Ishikawa (cell line): ENCODE measurements around the gene SYCN.

ENCODE experiments used
- CEBPB ChIP-seq: IDR thresholded peaks from 2 replicates; pipeline ENCODE4 v1.6.1; 2012
- CREB1 ChIP-seq: IDR thresholded peaks from 2 replicates; pipeline ENCODE4 v1.6.1; 2012; ENCODE audit warnings: low read depth
- EGR1 ChIP-seq: IDR thresholded peaks from 2 replicates; pipeline ENCODE4 v1.6.1; 2012
- EP300 ChIP-seq: IDR thresholded peaks from 2 replicates; pipeline ENCODE4 v1.6.1; 2012; ENCODE audit warnings: borderline replicate concordance
- FOXM1 ChIP-seq: IDR thresholded peaks from 2 replicates; pipeline ENCODE4 v1.6.1; 2012; ENCODE audit warnings: low read depth, borderline replicate concordance
- NFIC ChIP-seq: IDR thresholded peaks from 2 replicates; pipeline ENCODE4 v1.6.1; 2012
- RAD21 ChIP-seq: IDR thresholded peaks from 2 replicates; pipeline ENCODE4 v1.6.1; 2012; ENCODE audit warnings: low read depth
- TAF1 ChIP-seq: IDR thresholded peaks from 2 replicates; pipeline ENCODE4 v1.6.1; 2012; ENCODE audit warnings: low read depth, mild to moderate bottlenecking
- TCF12 ChIP-seq: IDR thresholded peaks from 2 replicates; pipeline ENCODE4 v1.6.1; 2012; ENCODE audit warnings: low read depth
- TEAD4 ChIP-seq: IDR thresholded peaks from 2 replicates; pipeline ENCODE4 v1.6.1; 2012
- YY1 ChIP-seq: IDR thresholded peaks from 2 replicates; pipeline ENCODE4 v1.6.1; 2012; ENCODE audit warnings: low read depth
- ZBTB7A ChIP-seq: IDR thresholded peaks from 2 replicates; pipeline ENCODE4 v1.6.1; 2012; ENCODE audit warnings: low read depth
- TF ChIP-seq, protein P1 (sequence below): IDR thresholded peaks from 2 replicates; pipeline ENCODE4 v1.6.1; 2012
- TF ChIP-seq, protein P2 (sequence below): IDR thresholded peaks from 2 replicates; pipeline ENCODE4 v1.6.1; 2012
- TF ChIP-seq, protein P3 (sequence below): IDR thresholded peaks from 2 replicates; pipeline ENCODE4 v1.6.1; 2012; ENCODE audit warnings: low read depth, mild to moderate bottlenecking

Gene SYCN

DNA sequence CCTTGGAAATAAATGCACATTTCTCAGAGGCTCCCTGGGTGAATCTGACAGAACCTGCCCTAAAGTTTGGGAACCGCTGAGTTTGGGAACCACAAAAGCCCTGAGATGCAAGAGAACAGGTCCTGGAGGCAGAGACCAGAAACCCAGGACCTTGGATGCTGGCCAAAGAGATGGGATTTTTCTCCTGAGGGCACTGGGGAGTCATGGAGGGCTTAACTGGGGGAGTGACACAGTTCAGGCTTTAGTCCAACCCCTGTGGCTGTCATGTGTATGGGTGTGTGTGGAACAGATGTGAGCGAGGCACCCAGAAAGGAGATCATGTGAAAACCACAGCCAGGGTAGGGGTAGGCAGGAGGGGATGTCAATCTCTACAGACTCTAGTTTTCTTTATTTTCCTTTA, 11.2 kb downstream of the SYCN start:
- TF ChIP-seq, protein P1, sequence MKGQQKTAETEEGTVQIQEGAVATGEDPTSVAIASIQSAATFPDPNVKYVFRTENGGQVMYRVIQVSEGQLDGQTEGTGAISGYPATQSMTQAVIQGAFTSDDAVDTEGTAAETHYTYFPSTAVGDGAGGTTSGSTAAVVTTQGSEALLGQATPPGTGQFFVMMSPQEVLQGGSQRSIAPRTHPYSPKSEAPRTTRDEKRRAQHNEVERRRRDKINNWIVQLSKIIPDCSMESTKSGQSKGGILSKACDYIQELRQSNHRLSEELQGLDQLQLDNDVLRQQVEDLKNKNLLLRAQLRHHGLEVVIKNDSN: no peak
- TF ChIP-seq FOXM1 (no peak), EP300 (no peak), YY1 (no peak), EGR1 (no peak), TEAD4 (no peak), CREB1 (no peak), TAF1 (no peak), CEBPB (no peak)
- TF ChIP-seq, protein P2, sequence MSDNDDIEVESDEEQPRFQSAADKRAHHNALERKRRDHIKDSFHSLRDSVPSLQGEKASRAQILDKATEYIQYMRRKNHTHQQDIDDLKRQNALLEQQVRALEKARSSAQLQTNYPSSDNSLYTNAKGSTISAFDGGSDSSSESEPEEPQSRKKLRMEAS: no peak

DNA sequence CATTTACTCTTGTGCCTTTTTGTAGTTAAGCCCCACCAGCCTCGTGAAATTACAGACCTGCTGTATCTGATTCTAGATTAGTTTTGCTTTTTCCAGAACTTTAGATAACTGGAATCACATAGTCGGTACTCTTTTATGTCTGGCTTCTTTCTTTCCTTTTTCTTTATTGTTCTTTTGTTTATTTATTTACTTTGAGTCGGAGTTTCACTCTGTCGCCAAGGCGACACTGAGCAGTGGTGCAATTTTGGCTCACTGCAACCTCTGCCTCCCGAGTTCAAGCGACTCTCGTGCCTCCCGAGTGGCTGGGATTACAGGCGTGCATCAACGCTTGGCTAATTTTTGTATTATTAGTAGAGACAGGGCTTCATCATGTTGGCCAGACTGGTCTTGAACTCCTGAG, 13.3 kb downstream of the SYCN start:
- TF ChIP-seq CEBPB (no peak), RAD21 (no peak), FOXM1 (no peak), EP300 (no peak), TAF1 (no peak), ZBTB7A (no peak), CREB1 (no peak), YY1 (no peak), TEAD4 (no peak), NFIC (no peak), EGR1 (no peak), TCF12 (no peak)
- TF ChIP-seq, protein P3, sequence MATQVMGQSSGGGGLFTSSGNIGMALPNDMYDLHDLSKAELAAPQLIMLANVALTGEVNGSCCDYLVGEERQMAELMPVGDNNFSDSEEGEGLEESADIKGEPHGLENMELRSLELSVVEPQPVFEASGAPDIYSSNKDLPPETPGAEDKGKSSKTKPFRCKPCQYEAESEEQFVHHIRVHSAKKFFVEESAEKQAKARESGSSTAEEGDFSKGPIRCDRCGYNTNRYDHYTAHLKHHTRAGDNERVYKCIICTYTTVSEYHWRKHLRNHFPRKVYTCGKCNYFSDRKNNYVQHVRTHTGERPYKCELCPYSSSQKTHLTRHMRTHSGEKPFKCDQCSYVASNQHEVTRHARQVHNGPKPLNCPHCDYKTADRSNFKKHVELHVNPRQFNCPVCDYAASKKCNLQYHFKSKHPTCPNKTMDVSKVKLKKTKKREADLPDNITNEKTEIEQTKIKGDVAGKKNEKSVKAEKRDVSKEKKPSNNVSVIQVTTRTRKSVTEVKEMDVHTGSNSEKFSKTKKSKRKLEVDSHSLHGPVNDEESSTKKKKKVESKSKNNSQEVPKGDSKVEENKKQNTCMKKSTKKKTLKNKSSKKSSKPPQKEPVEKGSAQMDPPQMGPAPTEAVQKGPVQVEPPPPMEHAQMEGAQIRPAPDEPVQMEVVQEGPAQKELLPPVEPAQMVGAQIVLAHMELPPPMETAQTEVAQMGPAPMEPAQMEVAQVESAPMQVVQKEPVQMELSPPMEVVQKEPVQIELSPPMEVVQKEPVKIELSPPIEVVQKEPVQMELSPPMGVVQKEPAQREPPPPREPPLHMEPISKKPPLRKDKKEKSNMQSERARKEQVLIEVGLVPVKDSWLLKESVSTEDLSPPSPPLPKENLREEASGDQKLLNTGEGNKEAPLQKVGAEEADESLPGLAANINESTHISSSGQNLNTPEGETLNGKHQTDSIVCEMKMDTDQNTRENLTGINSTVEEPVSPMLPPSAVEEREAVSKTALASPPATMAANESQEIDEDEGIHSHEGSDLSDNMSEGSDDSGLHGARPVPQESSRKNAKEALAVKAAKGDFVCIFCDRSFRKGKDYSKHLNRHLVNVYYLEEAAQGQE: no peak
- TF ChIP-seq, protein P1: no peak
- TF ChIP-seq, protein P2: no peak

DNA sequence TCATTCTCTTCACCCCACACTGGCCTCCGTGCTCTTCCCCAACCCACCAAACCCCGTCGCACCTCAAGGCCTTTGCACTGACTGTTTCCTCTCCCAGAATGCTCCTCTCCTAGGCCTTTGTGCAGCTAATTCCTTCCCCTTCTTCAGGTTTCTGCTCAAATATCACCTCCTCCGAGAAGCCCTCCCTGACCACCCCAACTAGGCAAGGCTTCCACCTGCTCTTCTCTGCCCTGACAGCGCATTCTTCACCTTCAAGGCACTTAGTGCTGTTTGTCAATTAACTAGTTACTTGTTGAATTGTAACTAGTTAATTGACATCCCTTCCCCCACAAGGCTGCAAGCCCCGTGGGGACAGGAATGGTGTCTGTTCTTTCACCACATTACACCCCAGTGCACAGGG, 15.1 kb downstream of the SYCN start:
- TF ChIP-seq, protein P3: no peak
- TF ChIP-seq, protein P1: no peak
- TF ChIP-seq EGR1 (no peak), CREB1 (no peak), EP300 (no peak), NFIC (no peak), TEAD4 (no peak), ZBTB7A (no peak), TAF1 (no peak), YY1 (no peak), RAD21 (no peak), TCF12 (no peak), FOXM1 (no peak), CEBPB (no peak)
- TF ChIP-seq, protein P2: no peak

DNA sequence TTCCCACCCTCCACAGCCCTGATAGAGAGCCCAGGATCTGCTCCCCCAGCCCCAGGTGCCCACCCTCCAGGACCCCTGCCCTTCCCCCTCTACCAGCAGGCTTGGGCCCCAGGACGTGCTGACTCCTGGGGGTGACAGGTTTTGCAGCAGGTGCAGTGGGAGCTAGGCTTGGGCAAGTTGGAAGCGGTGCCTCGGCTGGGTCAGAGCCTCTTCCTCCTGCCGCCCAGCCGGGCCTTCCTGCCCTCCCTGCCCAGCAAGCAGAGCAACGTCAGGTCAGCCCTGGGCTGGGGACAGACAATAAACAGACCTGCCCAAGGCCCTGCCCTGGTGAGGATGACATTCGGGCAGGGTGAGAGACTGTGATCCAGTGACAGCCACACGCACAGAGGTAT, 16.5 kb downstream of the SYCN start:
- TF ChIP-seq YY1: no peak
- no peak for TF ChIP-seq TCF12
- TF ChIP-seq, protein P3: no peak
- TF ChIP-seq NFIC: no peak
- TF ChIP-seq TAF1: no peak
- TF ChIP-seq, protein P2: no peak
- TF ChIP-seq CREB1: no peak
- TF ChIP-seq, protein P1: no peak
